ENCODE results near the gene FGFR3. TPM values are rescaled to one million over a fixed set of nuclear protein-coding genes. Genes with fewer than 3 reads are reported as not detected.

FGFR3 gene
- total and polyA plus RNA-seq, 5 donors, result 4.5 to 17.5 (median 7.6) TPM

Other genes with a start within 250 kb of the FGFR3 start
- gene FAM53A, start 109.0 kb upstream of the FGFR3 start, total RNA-seq, result 1 to 10 TPM; 1.1 to 1.6 (median 1.1) TPM
- 1.4 TPM for gene FAM53A, start 109.0 kb upstream of the FGFR3 start, polyA plus RNA-seq
- gene SLBP, start 81.0 kb upstream of the FGFR3 start, total RNA-seq, result 10 to 100 TPM; 13.4 to 16.1 (median 14.8) TPM
- gene SLBP, start 81.0 kb upstream of the FGFR3 start, polyA plus RNA-seq, result 12.2 TPM
- gene TMEM129, start 72.0 kb upstream of the FGFR3 start, total RNA-seq, result 10 to 100 TPM; 43.0 to 59.2 (median 48.0) TPM
- gene TMEM129, start 72.0 kb upstream of the FGFR3 start, polyA plus RNA-seq, result 59.1 TPM
- gene TACC3, start 71.8 kb upstream of the FGFR3 start, total RNA-seq, result 10 to 100 TPM in 1 of 4 donors, 1 to 10 TPM in 3; 4.1 to 10.8 (median 6.5) TPM
- gene TACC3, start 71.8 kb upstream of the FGFR3 start, polyA plus RNA-seq, result 6.3 TPM
- 10 to 100 TPM; 36.2 to 41.7 (median 38.4) TPM for gene LETM1, start 62.9 kb downstream of the FGFR3 start, total RNA-seq
- 19.3 TPM for gene LETM1, start 62.9 kb downstream of the FGFR3 start, polyA plus RNA-seq
- gene NSD2, start 78.1 kb downstream of the FGFR3 start, total RNA-seq, result 10 to 100 TPM; 44.4 to 52.0 (median 46.6) TPM
- 10.8 TPM for gene NSD2, start 78.1 kb downstream of the FGFR3 start, polyA plus RNA-seq
- 10 to 100 TPM; 11.9 to 14.9 (median 13.6) TPM for gene NELFA, start 215.7 kb downstream of the FGFR3 start, total RNA-seq
- 11.2 TPM for gene NELFA, start 215.7 kb downstream of the FGFR3 start, polyA plus RNA-seq

All from right cardiac atrium (tissue), 5 donors.